Measurements from ENCODE around the gene MISP.
A peak's percentile ranks its signal among the peaks of the same experiment; 100 is the strongest.

The MISP gene

DNA sequence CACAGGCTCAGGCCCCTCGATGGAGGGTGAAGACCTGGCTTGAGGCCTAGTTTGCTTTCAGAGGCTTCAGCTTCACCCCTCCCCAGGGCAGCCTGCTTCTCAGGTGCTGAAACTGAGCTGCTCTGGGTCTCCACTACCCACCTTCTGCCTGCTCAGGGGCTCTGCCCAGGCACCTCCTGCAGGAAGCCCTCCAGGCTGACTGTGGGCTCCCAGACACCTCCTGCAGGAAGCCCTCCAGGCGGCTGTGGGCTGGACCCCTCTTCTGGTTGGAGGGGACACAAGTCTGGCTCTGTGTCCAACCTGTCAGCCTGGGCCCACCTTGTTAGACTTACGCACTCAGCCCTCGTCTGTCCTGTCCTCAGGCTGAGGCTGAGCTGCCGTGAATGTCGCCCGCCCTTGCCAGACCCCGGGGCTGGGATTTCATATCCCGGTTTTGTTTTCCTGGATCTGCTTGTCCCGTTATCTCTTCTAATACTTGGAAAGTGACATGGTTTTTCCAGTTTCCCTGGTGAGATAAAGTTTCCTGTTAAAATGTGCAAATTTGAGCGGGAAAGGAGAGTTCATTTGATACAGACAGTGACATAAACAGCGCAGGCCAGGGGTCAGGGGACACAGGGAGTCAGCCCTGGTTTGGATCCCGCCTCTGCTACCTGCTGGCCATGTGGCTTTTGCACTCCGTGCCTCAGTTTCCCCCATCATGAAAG, 20.8 kb upstream of the MISP start:
- TF ChIP-seq, protein P1, sequence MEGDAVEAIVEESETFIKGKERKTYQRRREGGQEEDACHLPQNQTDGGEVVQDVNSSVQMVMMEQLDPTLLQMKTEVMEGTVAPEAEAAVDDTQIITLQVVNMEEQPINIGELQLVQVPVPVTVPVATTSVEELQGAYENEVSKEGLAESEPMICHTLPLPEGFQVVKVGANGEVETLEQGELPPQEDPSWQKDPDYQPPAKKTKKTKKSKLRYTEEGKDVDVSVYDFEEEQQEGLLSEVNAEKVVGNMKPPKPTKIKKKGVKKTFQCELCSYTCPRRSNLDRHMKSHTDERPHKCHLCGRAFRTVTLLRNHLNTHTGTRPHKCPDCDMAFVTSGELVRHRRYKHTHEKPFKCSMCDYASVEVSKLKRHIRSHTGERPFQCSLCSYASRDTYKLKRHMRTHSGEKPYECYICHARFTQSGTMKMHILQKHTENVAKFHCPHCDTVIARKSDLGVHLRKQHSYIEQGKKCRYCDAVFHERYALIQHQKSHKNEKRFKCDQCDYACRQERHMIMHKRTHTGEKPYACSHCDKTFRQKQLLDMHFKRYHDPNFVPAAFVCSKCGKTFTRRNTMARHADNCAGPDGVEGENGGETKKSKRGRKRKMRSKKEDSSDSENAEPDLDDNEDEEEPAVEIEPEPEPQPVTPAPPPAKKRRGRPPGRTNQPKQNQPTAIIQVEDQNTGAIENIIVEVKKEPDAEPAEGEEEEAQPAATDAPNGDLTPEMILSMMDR (IDR thresholded peaks at IDR 0.05): no peak

DNA sequence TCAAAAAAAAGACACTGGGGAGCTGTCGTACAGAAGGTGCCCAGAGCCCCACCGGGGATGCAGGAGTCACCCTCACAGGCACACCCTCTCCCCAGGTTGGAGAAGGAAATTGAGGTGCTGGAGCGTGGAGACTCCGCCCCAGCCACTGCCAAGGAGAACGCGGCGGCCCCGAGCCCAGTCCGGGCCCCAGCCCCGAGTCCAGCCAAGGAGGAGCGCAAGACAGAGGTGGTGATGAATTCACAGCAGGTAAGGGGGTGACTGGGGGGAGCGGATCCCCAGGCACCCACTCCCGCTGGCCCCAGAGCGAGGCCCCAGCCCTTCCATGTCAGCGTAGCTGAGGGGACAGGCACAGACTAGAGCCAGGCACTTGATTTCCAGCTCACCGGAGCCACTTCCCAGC, 19.9 kb upstream of the MISP start:
- TF ChIP-seq, protein P1 (IDR thresholded peaks at IDR 0.05): no peak

DNA sequence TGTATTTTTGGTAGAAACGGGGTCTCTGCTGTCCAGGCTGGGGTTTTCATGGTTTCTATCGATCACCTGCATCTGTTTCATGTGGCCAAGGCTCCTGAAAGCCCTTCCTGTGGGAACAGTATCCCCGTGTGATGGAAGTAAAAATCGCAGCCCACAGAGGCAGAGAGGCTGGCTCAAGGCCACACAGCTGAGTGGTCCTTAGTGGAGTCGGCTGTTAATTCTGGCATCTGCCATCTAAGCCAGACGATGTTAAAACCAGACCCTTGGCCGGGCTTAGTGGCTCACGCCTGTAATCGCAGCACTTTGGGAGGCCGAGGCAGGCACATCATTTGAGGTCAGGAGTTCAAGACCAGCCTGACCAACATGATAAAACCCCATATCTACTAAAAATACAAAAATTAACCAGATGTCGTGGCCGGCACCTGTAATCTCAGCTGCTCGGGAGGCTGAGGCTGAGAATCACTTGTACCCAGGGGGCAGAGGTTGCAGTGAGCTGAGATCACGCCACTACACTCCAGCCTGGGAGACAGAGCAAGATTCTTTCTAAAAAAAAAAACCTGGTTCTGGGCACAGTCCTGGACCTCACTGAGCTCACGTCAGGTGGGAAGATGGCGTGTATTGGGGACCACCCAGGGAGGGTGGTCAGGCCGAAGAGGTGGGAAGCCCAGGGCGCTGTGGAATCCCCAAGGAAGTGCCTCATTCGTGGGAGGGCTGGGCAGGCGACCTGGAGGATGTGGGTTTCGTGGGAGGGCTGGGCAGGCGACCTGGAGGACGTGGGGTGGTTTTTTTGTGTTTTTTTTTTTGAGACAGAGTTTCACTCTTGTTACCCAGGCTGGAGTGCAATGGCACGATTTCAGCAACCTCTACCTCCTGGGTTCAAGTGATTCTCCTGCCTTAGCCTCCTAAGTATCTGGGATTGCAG, 18.5 kb upstream of the MISP start:
- TF ChIP-seq, protein P1 (IDR thresholded peaks at IDR 0.05): no peak

DNA sequence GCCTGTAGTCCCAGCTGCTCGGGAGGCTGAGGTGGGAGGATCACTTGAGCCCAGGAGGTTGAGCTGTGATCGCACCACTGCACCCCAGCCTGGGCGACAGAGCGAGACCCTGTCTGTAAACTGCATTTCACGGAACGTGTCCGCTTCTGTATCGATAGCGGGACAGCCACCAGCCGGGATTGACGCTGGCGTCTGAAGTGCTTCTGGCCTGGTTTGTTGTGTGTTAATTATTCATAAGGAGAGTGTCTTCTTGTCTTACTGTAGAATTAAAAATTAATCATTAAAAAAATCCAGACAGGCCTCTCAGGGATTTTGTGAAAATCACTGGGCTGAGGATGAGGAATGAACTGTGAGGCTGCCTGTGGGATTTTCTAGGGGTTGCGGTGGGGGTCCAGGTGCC, 16.2 kb upstream of the MISP start:
- TF ChIP-seq, protein P1 (IDR thresholded peaks at IDR 0.05): no peak

DNA sequence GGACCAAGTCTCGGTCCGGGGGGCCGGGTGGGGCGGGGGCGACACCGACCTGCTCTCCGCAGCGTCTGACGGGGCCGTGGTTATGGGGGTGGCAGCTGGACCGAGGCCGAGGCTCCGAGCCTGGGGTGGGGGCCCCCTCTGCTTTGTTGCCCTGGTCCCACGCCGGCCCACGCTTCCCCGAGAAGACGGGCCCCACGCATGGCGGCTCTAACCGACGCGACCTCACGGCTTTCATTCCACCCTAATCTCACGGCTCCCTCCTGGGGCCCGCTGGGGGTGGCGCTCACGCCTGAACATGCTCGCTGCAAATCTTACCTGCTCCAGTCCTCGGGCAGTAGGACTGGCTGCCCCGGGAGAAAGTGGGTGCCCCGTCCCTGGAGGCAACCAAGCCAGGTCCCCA, 14.8 kb upstream of the MISP start:
- TF ChIP-seq, protein P1 (IDR thresholded peaks at IDR 0.05): no peak

DNA sequence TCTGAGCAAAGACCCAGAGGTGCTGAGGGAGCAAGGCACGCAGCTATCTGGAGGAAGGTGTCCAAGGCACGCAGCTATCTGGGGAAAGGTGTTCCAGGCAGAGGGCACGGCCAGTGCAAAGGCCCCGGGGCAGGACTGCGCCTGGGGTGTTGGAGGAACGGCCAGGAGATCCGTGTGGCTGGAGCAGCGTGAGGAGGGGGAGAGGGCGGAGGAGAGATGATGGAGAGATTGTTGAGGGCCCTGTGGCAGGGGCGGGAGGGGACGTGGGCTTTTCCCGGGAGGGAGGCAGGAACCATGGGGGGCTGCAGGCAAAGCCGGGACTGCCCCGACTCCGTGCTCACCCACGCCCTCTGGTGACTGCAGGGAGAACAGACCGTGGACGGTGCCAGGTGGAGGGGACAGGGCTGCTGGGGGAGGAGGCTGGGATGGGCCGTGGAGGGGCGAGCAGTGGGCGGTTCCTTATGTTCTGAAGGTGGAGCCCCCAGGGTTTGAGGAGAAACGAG, 13.3 kb upstream of the MISP start:
- TF ChIP-seq, protein P1 (IDR thresholded peaks at IDR 0.05): peak; percentile 39

DNA sequence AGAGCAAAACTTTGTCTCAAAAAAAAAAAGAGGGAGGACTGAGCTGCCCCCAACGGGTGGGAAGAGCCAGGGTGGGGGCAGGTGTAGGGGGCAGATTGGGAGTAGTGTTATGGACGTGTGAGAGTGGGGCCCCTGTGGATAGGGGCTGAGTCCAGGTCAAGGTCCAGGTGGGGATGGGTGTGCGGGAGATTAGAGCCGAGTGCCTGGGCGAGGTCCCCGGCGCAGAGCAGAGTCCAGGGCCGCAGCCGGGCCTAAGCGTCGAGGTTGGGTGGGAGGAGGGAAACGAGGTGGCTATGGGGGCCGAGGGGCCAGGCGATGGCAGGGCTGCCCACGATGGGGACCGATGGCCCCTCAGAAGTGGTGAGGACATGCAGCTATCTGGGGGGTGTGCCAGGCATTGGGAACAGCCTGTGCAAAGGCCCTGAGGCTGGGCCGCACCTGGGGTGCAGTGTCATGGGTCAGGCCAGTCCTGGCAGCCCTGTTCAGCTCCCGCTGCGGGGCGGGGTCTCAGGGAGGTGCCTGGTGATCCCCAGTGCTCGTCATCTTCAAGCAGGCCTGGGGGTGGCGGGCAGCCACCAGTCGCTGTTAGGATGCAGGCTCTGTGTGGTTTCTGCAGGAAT, 12.3 kb upstream of the MISP start:
- TF ChIP-seq, protein P1 (IDR thresholded peaks at IDR 0.05): no peak
